NCI-H345 treated with DMSO at 0.1 percent for 48 hours (cell line): ENCODE results near the gene MAP6D1.

ENCODE experiments used
- DNase-seq: peaks from one replicate; lab custom pipeline; 2025; ENCODE audit not compliant: unreplicated experiment; lab: John Stamatoyannopoulos, UW

The MAP6D1 gene

GRCh38 chr3:183824761-183825455, 469 bp downstream of the MAP6D1 start:
- peak; percentile 25 for DNase-seq

GRCh38 chr3:183823963-183824362, 1.4 kb downstream of the MAP6D1 start:
- DNase-seq: peak; percentile 44

GRCh38 chr3:183822631-183823030, 2.7 kb downstream of the MAP6D1 start:
- no peak for DNase-seq

GRCh38 chr3:183819831-183820230, 5.5 kb downstream of the MAP6D1 start:
- DNase-seq: no peak

GRCh38 chr3:183818706-183819624, 6.4 kb downstream of the MAP6D1 start:
- DNase-seq: no peak

- DNase-seq: no peak
These were observed 7.2 kb downstream of the MAP6D1 start for GRCh38 chr3:183818041-183818620.

- no peak for DNase-seq
These were observed 7.7 kb downstream of the MAP6D1 start for GRCh38 chr3:183817639-183818038.

GRCh38 chr3:183816681-183817510, 8.5 kb downstream of the MAP6D1 start:
- DNase-seq: no peak

GRCh38 chr3:183815951-183816475, 9.4 kb downstream of the MAP6D1 start:
- no peak for DNase-seq

GRCh38 chr3:183815563-183815940, 9.8 kb downstream of the MAP6D1 start:
- DNase-seq: no peak

GRCh38 chr3:183814240-183814639, 11.1 kb downstream of the MAP6D1 start:
- DNase-seq: no peak

- DNase-seq: peak; percentile 84
These were observed 12.5 kb downstream of the MAP6D1 start for GRCh38 chr3:183812761-183813445.

GRCh38 chr3:183811638-183812037, 13.7 kb downstream of the MAP6D1 start:
- DNase-seq: no peak

GRCh38 chr3:183810643-183811594, 14.5 kb downstream of the MAP6D1 start:
- no peak for DNase-seq

GRCh38 chr3:183809270-183809669, 16.1 kb downstream of the MAP6D1 start:
- DNase-seq: peak; percentile 72

- DNase-seq: no peak
These were observed 17.0 kb downstream of the MAP6D1 start for GRCh38 chr3:183808355-183808754.

- no peak for DNase-seq
These were observed 17.5 kb downstream of the MAP6D1 start for GRCh38 chr3:183807881-183808280.

- DNase-seq: peak; percentile 99
These were observed 18.1 kb downstream of the MAP6D1 start for GRCh38 chr3:183807209-183807728.

GRCh38 chr3:183802989-183803388, 22.4 kb downstream of the MAP6D1 start:
- DNase-seq: no peak
